Effector memory CD8-positive, alpha-beta T cell (primary cell): Measurements from ENCODE around the gene PPP2CA.

Source experiments
- ATAC-seq: fragments of 150-1000 bp; cut with Tn5 transposase; replicated peaks from 2 replicates; pipeline ENCODE4 v1.10.0; 2021; ENCODE audit warnings: mild to moderate bottlenecking, moderate library complexity
- DNase-seq, 3 experiments: peaks; one replicate each; pipeline ENCODE4 v3.0.0; 2021
- H3K27ac Mint-ChIP-seq, 2 donors: one replicate each; pipeline ENCODE4 v1.8.0; 2022; ENCODE audit warnings: mild to moderate bottlenecking in 2 of 2, mixed read lengths in 2 of 2, moderate library complexity in 2 of 2
- H3K27me3 Mint-ChIP-seq, 2 donors: one replicate each; pipeline ENCODE4 v1.8.0; 2022; ENCODE audit warnings: mixed read lengths in 2 of 2
- H3K36me3 Mint-ChIP-seq: one replicate; pipeline ENCODE4 v1.8.0; 2022; ENCODE audit warnings: mild to moderate bottlenecking, moderate library complexity, mixed read lengths; ENCODE audit not compliant: insufficient read depth
- H3K4me1 Mint-ChIP-seq, 2 donors: one replicate each; pipeline ENCODE4 v1.8.0; 2022; ENCODE audit warnings: low read depth in 2 of 2, mixed read lengths in 2 of 2
- H3K4me3 Mint-ChIP-seq, 2 donors: one replicate each; pipeline ENCODE4 v1.8.0; 2022; ENCODE audit warnings: mild to moderate bottlenecking in 2 of 2, mixed read lengths in 2 of 2, moderate library complexity in 2 of 2
- H3K9me3 Mint-ChIP-seq, 2 donors: one replicate each; pipeline ENCODE4 v1.8.0; 2022; ENCODE audit warnings: mixed read lengths in 2 of 2

Gene PPP2CA

GRCh38 chr5:134252671-134253070 is 26.8 kb upstream of the PPP2CA start:
- Mint-ChIP-seq H3K4me1 (peaks cover 0 to 3% of the 10 kb centered on the region in 2 donors), H3K4me3 (no peak overlapping the region), H3K27ac (no peak overlapping the region), H3K9me3 (no peaks in the 10 kb centered on the region), H3K27me3 (peaks cover 0 to 28% of the 10 kb centered on the region in 2 donors), H3K36me3 (no peaks in the 10 kb centered on the region)
- DNase-seq (no peak), ATAC-seq (no peak)

GRCh38 chr5:134250949-134251348 is 25.1 kb upstream of the PPP2CA start:
- H3K27ac Mint-ChIP-seq = no peak overlapping the region
- H3K4me1 Mint-ChIP-seq = peaks cover 0 to 3% of the 10 kb centered on the region in 2 donors
- ATAC-seq = no peak
- H3K4me3 Mint-ChIP-seq = no peak overlapping the region
- no peak for DNase-seq
- H3K27me3 Mint-ChIP-seq = peaks cover 0 to 28% of the 10 kb centered on the region in 2 donors
- H3K9me3 Mint-ChIP-seq = no peaks in the 10 kb centered on the region
- no peaks in the 10 kb centered on the region for H3K36me3 Mint-ChIP-seq

GRCh38 chr5:134249469-134250379 is 23.9 kb upstream of the PPP2CA start:
- no peak overlapping the region for H3K27ac Mint-ChIP-seq
- DNase-seq (no peak), ATAC-seq (no peak)
- H3K4me3 Mint-ChIP-seq = no peak overlapping the region
- H3K9me3 Mint-ChIP-seq = no peaks in the 10 kb centered on the region
- peaks cover 7 to 27% of the 10 kb centered on the region in 2 donors for H3K27me3 Mint-ChIP-seq
- H3K36me3 Mint-ChIP-seq = no peaks in the 10 kb centered on the region
- peaks cover 0 to 3% of the 10 kb centered on the region in 2 donors for H3K4me1 Mint-ChIP-seq

- Mint-ChIP-seq H3K27ac (no peak overlapping the region), H3K4me1 (peaks cover 0 to 3% of the 10 kb centered on the region in 2 donors), H3K9me3 (no peaks in the 10 kb centered on the region), H3K4me3 (no peak overlapping the region), H3K27me3 (peaks cover 7 to 14% of the 10 kb centered on the region in 2 donors), H3K36me3 (no peaks in the 10 kb centered on the region)
- ATAC-seq (no peak), DNase-seq (no peak)
Observed at GRCh38 chr5:134248256-134248655, 22.4 kb upstream of the PPP2CA start.

- peaks cover 0 to 3% of the 10 kb centered on the region in 2 donors for H3K4me1 Mint-ChIP-seq
- H3K27ac Mint-ChIP-seq = no peak overlapping the region
- no peak for DNase-seq
- ATAC-seq = no peak
- no peak overlapping the region for H3K4me3 Mint-ChIP-seq
- peaks cover 7 to 14% of the 10 kb centered on the region in 2 donors for H3K27me3 Mint-ChIP-seq
- H3K36me3 Mint-ChIP-seq = no peaks in the 10 kb centered on the region
- no peaks in the 10 kb centered on the region for H3K9me3 Mint-ChIP-seq
Observed at GRCh38 chr5:134247428-134248224, 21.8 kb upstream of the PPP2CA start.

- Mint-ChIP-seq H3K36me3 (no peaks in the 10 kb centered on the region), H3K27ac (no peak overlapping the region), H3K27me3 (peaks cover 7 to 14% of the 10 kb centered on the region in 2 donors), H3K9me3 (no peaks in the 10 kb centered on the region), H3K4me3 (no peak overlapping the region), H3K4me1 (peaks cover 0 to 3% of the 10 kb centered on the region in 2 donors)
- ATAC-seq (no peak), DNase-seq (no peak)
Observed at GRCh38 chr5:134246771-134247427, 21.0 kb upstream of the PPP2CA start.

GRCh38 chr5:134245692-134246091 is 19.8 kb upstream of the PPP2CA start:
- H3K4me1 Mint-ChIP-seq = peaks cover 0 to 3% of the 10 kb centered on the region in 2 donors
- no peak overlapping the region for H3K4me3 Mint-ChIP-seq
- no peak overlapping the region for H3K27ac Mint-ChIP-seq
- no peak for DNase-seq
- no peaks in the 10 kb centered on the region for H3K36me3 Mint-ChIP-seq
- peaks cover 7% of the 10 kb centered on the region in 2 donors for H3K27me3 Mint-ChIP-seq
- H3K9me3 Mint-ChIP-seq = no peaks in the 10 kb centered on the region
- ATAC-seq = no peak

GRCh38 chr5:134245101-134245604 is 19.3 kb upstream of the PPP2CA start:
- no peak overlapping the region for H3K4me3 Mint-ChIP-seq
- no peaks in the 10 kb centered on the region for H3K9me3 Mint-ChIP-seq
- H3K36me3 Mint-ChIP-seq = no peaks in the 10 kb centered on the region
- ATAC-seq = no peak
- H3K4me1 Mint-ChIP-seq = peaks cover 0 to 3% of the 10 kb centered on the region in 2 donors
- H3K27me3 Mint-ChIP-seq = peaks cover 10 to 12% of the 10 kb centered on the region in 2 donors
- DNase-seq = no peak
- no peak overlapping the region for H3K27ac Mint-ChIP-seq

GRCh38 chr5:134242146-134242545 is 16.3 kb upstream of the PPP2CA start:
- DNase-seq (no peak), ATAC-seq (no peak)
- H3K9me3 Mint-ChIP-seq = no peaks in the 10 kb centered on the region
- no peak overlapping the region for H3K4me3 Mint-ChIP-seq
- H3K27me3 Mint-ChIP-seq = peaks cover 15% of the 10 kb centered on the region in 2 donors
- H3K4me1 Mint-ChIP-seq = no peaks in the 10 kb centered on the region
- H3K27ac Mint-ChIP-seq = no peak overlapping the region
- no peaks in the 10 kb centered on the region for H3K36me3 Mint-ChIP-seq

GRCh38 chr5:134240421-134240962 is 14.6 kb upstream of the PPP2CA start:
- H3K27ac Mint-ChIP-seq = no peak overlapping the region
- no peak overlapping the region for H3K4me3 Mint-ChIP-seq
- H3K36me3 Mint-ChIP-seq = no peaks in the 10 kb centered on the region
- DNase-seq = no peak
- no peaks in the 10 kb centered on the region for H3K9me3 Mint-ChIP-seq
- no peak for ATAC-seq
- peaks cover 13 to 15% of the 10 kb centered on the region in 2 donors for H3K27me3 Mint-ChIP-seq
- H3K4me1 Mint-ChIP-seq = no peaks in the 10 kb centered on the region

- DNase-seq (no peak), ATAC-seq (no peak)
- H3K27ac Mint-ChIP-seq = peak overlapping the region in 1 of 2 donors; percentile 57
- H3K36me3 Mint-ChIP-seq = no peaks in the 10 kb centered on the region
- H3K4me3 Mint-ChIP-seq = no peak overlapping the region
- peaks cover 8 to 9% of the 10 kb centered on the region in 2 donors for H3K27me3 Mint-ChIP-seq
- H3K4me1 Mint-ChIP-seq = no peaks in the 10 kb centered on the region
- H3K9me3 Mint-ChIP-seq = no peaks in the 10 kb centered on the region
Observed at GRCh38 chr5:134236820-134237219, 10.9 kb upstream of the PPP2CA start.

- Mint-ChIP-seq H3K27ac (peak overlapping the region in 1 of 2 donors; percentile 57), H3K27me3 (peaks cover 8 to 9% of the 10 kb centered on the region in 2 donors), H3K36me3 (no peaks in the 10 kb centered on the region), H3K4me3 (no peak overlapping the region), H3K4me1 (no peaks in the 10 kb centered on the region), H3K9me3 (no peaks in the 10 kb centered on the region)
- DNase-seq = no peak
- no peak for ATAC-seq
Observed at GRCh38 chr5:134236318-134236717, 10.4 kb upstream of the PPP2CA start.

- Mint-ChIP-seq H3K27me3 (no peaks in the 10 kb centered on the region), H3K9me3 (no peaks in the 10 kb centered on the region), H3K27ac (no peak overlapping the region), H3K4me1 (peaks cover 21 to 25% of the 10 kb centered on the region in 2 donors), H3K4me3 (no peak overlapping the region), H3K36me3 (peaks cover 27% of the 10 kb centered on the region)
- DNase-seq (no peak), ATAC-seq (no peak)
Observed at GRCh38 chr5:134228624-134229023, 2.8 kb upstream of the PPP2CA start.
